ELF-1 (cell line): ENCODE data around the gene PBRM1.
"Not testable (repeated sequence)": the region's sequence is repeated elsewhere in the genome, so short reads cannot be mapped to it uniquely, and the experiment has no call there.

Experiments
- DNase-seq: peaks from one replicate; pipeline ENCODE4 v3.0.0-alpha.2; 2016; ENCODE audit warnings: low read depth, low spot score

The PBRM1 gene

GRCh38 chr3:52536369-52537164, 149.1 kb downstream of the PBRM1 start, which contains the start of gene UQCC5:
Gene UQCC5 (plus strand): TSS chr3:52536605. CDS start chr3:52536756, 151 bp downstream.
- DNase-seq = peak; percentile 100

GRCh38 chr3:52536112-52536368, 149.7 kb downstream of the PBRM1 start:
- no peak for DNase-seq

GRCh38 chr3:52535411-52536111, 150.2 kb downstream of the PBRM1 start:
- no peak for DNase-seq

- peak; percentile 63 for DNase-seq
Observed at GRCh38 chr3:52534281-52535183, 151.2 kb downstream of the PBRM1 start.

GRCh38 chr3:52533623-52534280, 152.0 kb downstream of the PBRM1 start, which contains the start of gene NT5DC2:
Gene NT5DC2 (minus strand): TSS chr3:52533857. CDS start chr3:52533737, 120 bp downstream.
- peak; percentile 45 for DNase-seq

- DNase-seq = peak; percentile 63
Observed at GRCh38 chr3:52532838-52533622, 152.7 kb downstream of the PBRM1 start.

GRCh38 chr3:52532517-52532837, 153.2 kb downstream of the PBRM1 start:
- DNase-seq = no peak

GRCh38 chr3:52531860-52532516, 153.7 kb downstream of the PBRM1 start:
- no peak for DNase-seq

GRCh38 chr3:52530918-52531826, 154.5 kb downstream of the PBRM1 start:
- no peak for DNase-seq

GRCh38 chr3:52529376-52530333, 156.1 kb downstream of the PBRM1 start:
- no peak for DNase-seq

GRCh38 chr3:52528586-52529375, 156.9 kb downstream of the PBRM1 start:
- DNase-seq = no peak

- DNase-seq = no peak
Observed at GRCh38 chr3:52527732-52528585, 157.8 kb downstream of the PBRM1 start.

GRCh38 chr3:52527039-52527731, 158.5 kb downstream of the PBRM1 start:
- DNase-seq = peak; percentile 69

- not testable (repeated sequence) for DNase-seq
Observed at GRCh38 chr3:52526671-52527038, 159.1 kb downstream of the PBRM1 start.

- DNase-seq = peak; percentile 46
Observed at GRCh38 chr3:52525680-52526561, 159.8 kb downstream of the PBRM1 start.
